Measurements from ENCODE around the gene CCDC28B.

GRCh38 chr1:32208469-32208868 lies 8.1 kb downstream of the CCDC28B start:
- TF ChIP-seq CTCF (IDR thresholded peaks at IDR 0.05) (no peak), POLR2A (IDR thresholded peaks at IDR 0.05) (no peak), POLR2AphosphoS5 (IDR thresholded peaks at IDR 0.05) (no peak)
